ENCODE measurements around the gene CLDN24. TPM values are rescaled to one million over a fixed set of nuclear protein-coding genes. Genes with fewer than 3 reads are reported as not detected.

CLDN24 gene
- polyA plus RNA-seq, 1 of the 3 experiments (the other 2 are of a cell fraction), result not detected

DNA sequence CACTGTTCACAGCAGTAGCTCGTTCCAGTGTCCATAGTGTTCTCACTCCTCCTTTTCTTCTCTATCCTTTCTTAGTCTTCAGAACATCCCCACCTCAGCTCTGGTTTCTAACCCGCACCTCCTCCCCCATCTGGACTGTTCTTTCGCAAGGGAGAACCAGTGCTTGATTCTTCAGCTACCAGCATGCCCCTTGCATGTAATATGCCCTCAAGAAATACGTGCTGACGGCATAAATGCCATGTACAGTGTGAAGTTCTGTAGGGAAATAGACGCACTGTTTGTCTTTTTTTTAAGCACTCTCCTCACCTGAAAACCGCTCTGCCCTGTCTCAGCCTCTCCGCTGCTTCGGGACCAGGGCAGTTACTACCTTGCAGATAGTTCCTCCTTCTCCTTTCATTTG is 7.4 kb downstream of the CLDN24 start:
- H3K27ac ChIP-seq (ENCODE audit: low read depth in 2 of 2, low read length in 1 of 2), result no peak overlapping the region
- no peak overlapping the region for H2AFZ ChIP-seq (ENCODE audit: low read depth)
- DNase-seq, result no peak
- POLR2A ChIA-PET, result no interaction called here
- no peak overlapping the region for H3K4me3 ChIP-seq (ENCODE audit: low read depth in 2 of 2, low read length in 1 of 2)
- peaks cover 4% of the 10 kb centered on the region for H3F3A ChIP-seq (replicated peaks; ENCODE audit: insufficient read depth)
- TF ChIP-seq, protein P1, sequence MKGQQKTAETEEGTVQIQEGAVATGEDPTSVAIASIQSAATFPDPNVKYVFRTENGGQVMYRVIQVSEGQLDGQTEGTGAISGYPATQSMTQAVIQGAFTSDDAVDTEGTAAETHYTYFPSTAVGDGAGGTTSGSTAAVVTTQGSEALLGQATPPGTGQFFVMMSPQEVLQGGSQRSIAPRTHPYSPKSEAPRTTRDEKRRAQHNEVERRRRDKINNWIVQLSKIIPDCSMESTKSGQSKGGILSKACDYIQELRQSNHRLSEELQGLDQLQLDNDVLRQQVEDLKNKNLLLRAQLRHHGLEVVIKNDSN (IDR thresholded peaks at IDR 0.05; ENCODE audit: borderline replicate concordance, low read depth), result no peak
- TF ChIP-seq IRF3 (IDR thresholded peaks at IDR 0.05; ENCODE audit: low read depth, low read length) (no peak), NFIC (IDR thresholded peaks at IDR 0.05; ENCODE audit: borderline replicate concordance) (no peak), EZH2phosphoT487 (IDR thresholded peaks at IDR 0.05; ENCODE audit: borderline replicate concordance, low read depth) (no peak), NRF1 (IDR thresholded peaks at IDR 0.05; ENCODE audit: low read depth, low read length) (no peak), ZBTB33 (IDR thresholded peaks at IDR 0.05; ENCODE audit: borderline replicate concordance, low read depth) (no peak), RCOR1 (IDR thresholded peaks at IDR 0.05; ENCODE audit: low read length) (no peak), PBX3 (IDR thresholded peaks at IDR 0.05) (no peak), POLR2AphosphoS5 (IDR thresholded peaks at IDR 0.05; ENCODE audit: low read depth, low read length) (no peak), CTCF (IDR thresholded peaks at IDR 0.05) (no peak)
- H3K9me2 ChIP-seq, result no peaks in the 10 kb centered on the region
- 85% methylated on average over 9 of the region's 9 CpGs for whole genome bisulfite sequencing (ENCODE audit: low lambda C conversion rate)
- no peaks in the 10 kb centered on the region for H3K79me2 ChIP-seq (ENCODE audit: insufficient read depth)
- H3K9me3 ChIP-seq, result no peaks in the 10 kb centered on the region
- H3K4me1 ChIP-seq (ENCODE audit: control insufficient read depth in 1 of 2, insufficient read depth in 2 of 2, low read depth in 1 of 2, low read length in 1 of 2), result no peaks in the 10 kb centered on the region; a peak in 1 of 4 replicates
- CTCF ChIA-PET, result no interaction called here
- no peaks in the 10 kb centered on the region for H3K27me3 ChIP-seq (ENCODE audit: insufficient read depth)
- H3K36me3 ChIP-seq (replicated peaks in 1 of 2; ENCODE audit: control insufficient read depth in 1 of 2, insufficient read depth in 2 of 2, low read length in 1 of 2), result peaks cover 33% of the 10 kb centered on the region in 2 experiments
- H3K4me2 ChIP-seq, result no peak overlapping the region
- H4K20me1 ChIP-seq (ENCODE audit: insufficient read depth), result no peaks in the 10 kb centered on the region
- no peak overlapping the region for H3K9ac ChIP-seq
